GM12801 (cell line): ENCODE measurements around the gene MYH3.

ENCODE experiments used
- CTCF ChIP-seq: IDR thresholded peaks from one replicate; pipeline ENCODE4 v1.5.1; 2011; ENCODE audit warnings: control low read depth; ENCODE audit not compliant: insufficient read length; ENCODE audit errors: extremely low read depth

The MYH3 gene

GRCh38 chr17:10663231-10663630, 6.1 kb upstream of the MYH3 start:
- TF ChIP-seq CTCF = no peak

GRCh38 chr17:10661437-10661836, 4.3 kb upstream of the MYH3 start:
- TF ChIP-seq CTCF = no peak

- no peak for TF ChIP-seq CTCF
Measured at GRCh38 chr17:10657879-10658278, 770 bp upstream of the MYH3 start.

GRCh38 chr17:10653987-10654386, 3.1 kb downstream of the MYH3 start:
- TF ChIP-seq CTCF = no peak

- TF ChIP-seq CTCF = no peak
Measured at GRCh38 chr17:10652984-10653659, 4.0 kb downstream of the MYH3 start.

GRCh38 chr17:10651927-10652326, 5.2 kb downstream of the MYH3 start:
- TF ChIP-seq CTCF = no peak

- TF ChIP-seq CTCF = no peak
Measured at GRCh38 chr17:10649602-10650001, 7.5 kb downstream of the MYH3 start.
